Esophagus muscularis mucosa (tissue), 4 donors: Measurements from ENCODE around the gene SLC25A11. TPM values are rescaled to one million over a fixed set of nuclear protein-coding genes. Genes with fewer than 3 reads are reported as not detected.

Experiments
- DNase-seq: peaks from one replicate; pipeline ENCODE4 v3.0.0-alpha.2; 2017; ENCODE audit errors: extremely low spot score
- H3K27ac ChIP-seq, 4 donors: fragments of 200-600 bp; sonication (generic); replicated peaks in 1 of 4; 1 replicate in 3 of 4; 2 replicates in 1 of 4; pipeline ENCODE4 v1.5.1; 2016 to 2019; ENCODE audit warnings: mild to moderate bottlenecking in 1 of 4
- H3K27me3 ChIP-seq, 4 donors: fragments of 200-600 bp; sonication (generic); one replicate each; pipeline versions ENCODE4 v1.5.1 to v1.6.0; 2016 to 2019
- H3K36me3 ChIP-seq, 4 donors: fragments of 200-600 bp; sonication (generic); one replicate each; pipeline ENCODE4 v1.5.1; 2016 to 2019
- H3K4me1 ChIP-seq, 4 donors: fragments of 200-600 bp; sonication (generic); one replicate each; pipeline ENCODE4 v1.5.1; 2016 to 2019
- H3K4me3 ChIP-seq, 4 donors: fragments of 200-600 bp; sonication (generic); 1 replicate in 2 of 4; 2 replicates in 2 of 4; pipeline ENCODE4 v1.5.1; 2016 to 2019; ENCODE audit warnings: mild to moderate bottlenecking in 4 of 4, moderate library complexity in 1 of 4
- H3K9me3 ChIP-seq, 4 donors: fragments of 200-600 bp; sonication (generic); 1 replicate in 3 of 4; 2 replicates in 1 of 4; pipeline ENCODE4 v1.5.1; 2016 to 2019
- CTCF ChIP-seq, 3 experiments: fragments of 200-600 bp in 2 of 3; fragments of 450-650 bp in 1 of 3; sonication (generic) in 2 of 3; IDR thresholded peaks; one replicate each; pipeline ENCODE4 v1.5.1; 2017 to 2019; ENCODE audit warnings: antibody characterized with exemption in 3 of 3, mild to moderate bottlenecking in 2 of 3, moderate library complexity in 1 of 3
- EP300 ChIP-seq: sonication (generic); formaldehyde crosslinking; IDR thresholded peaks from one replicate; pipeline ENCODE4 v1.6.1; 2017; ENCODE audit warnings: antibody characterized with exemption
- POLR2A ChIP-seq: fragments of 450-650 bp; IDR thresholded peaks from one replicate; pipeline ENCODE4 v1.6.1; 2017; ENCODE audit warnings: antibody characterized with exemption, moderate library complexity, mild to moderate bottlenecking, low read depth
- POLR2AphosphoS5 ChIP-seq, 2 donors: sonication (generic); formaldehyde crosslinking; IDR thresholded peaks; one replicate each; pipeline ENCODE4 v1.6.1; 2017; ENCODE audit warnings: antibody characterized with exemption in 2 of 2
- WGBS: methylation state at CpG from one replicate; pipeline ENCODE4 v1.1.5; 2018; 5-methylcytosine and 5-hydroxymethylcytosine counted together
- intact Hi-C: fragments of 100-400 bp; cut with DNase I; formaldehyde crosslinking; loops from one replicate; pipeline ENCODE4 v1.15.1; 2023
- total RNA-seq, 4 donors: library from RNA; depleted of rRNA; stranded (reverse); fragments of >200 nt; gene quantifications; one replicate each; pipeline versions ENCODE4 v1.1.0 to v1.2.1, GENCODE V29; 2016

SLC25A11 gene
- total RNA-seq, 4 donors from 2014 or later, result 38.8 to 73.4 (median 55.5) TPM

GRCh38 chr17:4935650-4936049, 4.2 kb downstream of the SLC25A11 start:
- Histone ChIP-seq H3K9me3 (no peaks in the 10 kb centered on the region), H3K36me3 (peaks cover 12 to 30% (median 24%) of the 10 kb centered on the region in 4 donors), H3K4me1 (peaks cover 29 to 40% (median 34%) of the 10 kb centered on the region in 4 donors), H3K27me3 (no peaks in the 10 kb centered on the region), H3K4me3 (no peak overlapping the region), H3K27ac (no peak overlapping the region)
- intact Hi-C loops, result loop anchor here (5.0 kb wide), 1 partner anchor 52 kb away; the partner anchor contains the start of gene CAMTA2
- no peak for DNase-seq
- TF ChIP-seq POLR2A (no peak), EP300 (no peak), POLR2AphosphoS5 (IDR thresholded peaks at IDR 0.05) (no peak), CTCF (IDR thresholded peaks at IDR 0.05) (no peak)

GRCh38 chr17:4934173-4934979, 5.5 kb downstream of the SLC25A11 start:
- TF ChIP-seq CTCF (IDR thresholded peaks at IDR 0.05) (no peak), POLR2AphosphoS5 (IDR thresholded peaks at IDR 0.05) (peak in 1 of 2 donors; percentile 5), EP300 (no peak), POLR2A (no peak)
- Histone ChIP-seq H3K4me3 (no peak overlapping the region), H3K9me3 (no peaks in the 10 kb centered on the region), H3K27me3 (no peaks in the 10 kb centered on the region), H3K4me1 (peaks cover 28 to 37% (median 32%) of the 10 kb centered on the region in 4 donors), H3K27ac (peak overlapping the region in 2 of 4 donors; percentile 12 to 58), H3K36me3 (peaks cover 12 to 30% (median 24%) of the 10 kb centered on the region in 4 donors)
- intact Hi-C loops, result no loop called here
- 17% methylated on average over 14 of the region's 14 CpGs for WGBS
- DNase-seq, result no peak

DNA sequence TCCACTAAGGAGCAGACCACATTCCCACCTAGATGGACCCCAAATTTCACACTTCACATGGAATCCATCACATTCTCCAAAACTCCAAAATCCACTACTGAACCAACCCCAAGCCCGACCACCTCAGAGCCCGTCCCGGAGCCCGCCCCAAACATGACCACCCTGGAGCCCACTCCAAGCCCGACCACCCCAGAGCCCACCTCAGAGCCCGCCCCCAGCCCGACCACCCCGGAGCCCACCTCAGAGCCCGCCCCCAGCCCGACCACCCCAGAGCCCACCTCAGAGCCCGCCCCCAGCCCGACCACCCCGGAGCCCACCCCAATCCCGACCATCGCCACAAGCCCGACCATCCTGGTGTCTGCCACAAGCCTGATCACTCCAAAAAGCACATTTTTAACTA, 6.2 kb downstream of the SLC25A11 start:
- H3K27ac ChIP-seq, result peak overlapping the region in 1 of 4 donors; percentile 12
- TF ChIP-seq POLR2AphosphoS5 (IDR thresholded peaks at IDR 0.05), result no peak
- TF ChIP-seq POLR2A, result no peak
- no peak for TF ChIP-seq EP300
- DNase-seq, result no peak
- H3K9me3 ChIP-seq, result no peaks in the 10 kb centered on the region
- WGBS, result 83% methylated on average over 10 of the region's 16 CpGs
- peaks cover 12 to 30% (median 24%) of the 10 kb centered on the region in 4 donors for H3K36me3 ChIP-seq
- intact Hi-C loops, result no loop called here
- H3K27me3 ChIP-seq, result no peaks in the 10 kb centered on the region
- H3K4me3 ChIP-seq, result no peak overlapping the region
- peaks cover 22 to 29% (median 26%) of the 10 kb centered on the region in 4 donors for H3K4me1 ChIP-seq

DNA sequence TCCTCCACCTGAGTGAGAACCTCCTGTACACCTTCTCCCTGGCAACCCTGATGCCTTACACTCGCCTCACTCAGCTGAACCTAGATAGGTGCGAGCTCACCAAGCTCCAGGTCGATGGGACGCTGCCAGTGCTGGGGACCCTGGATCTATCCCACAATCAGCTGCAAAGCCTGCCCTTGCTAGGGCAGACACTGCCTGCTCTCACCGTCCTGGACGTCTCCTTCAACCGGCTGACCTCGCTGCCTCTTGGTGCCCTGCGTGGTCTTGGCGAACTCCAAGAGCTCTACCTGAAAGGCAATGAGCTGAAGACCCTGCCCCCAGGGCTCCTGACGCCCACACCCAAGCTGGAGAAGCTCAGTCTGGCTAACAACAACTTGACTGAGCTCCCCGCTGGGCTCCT, 7.1 kb downstream of the SLC25A11 start:
- no peak overlapping the region for H3K4me3 ChIP-seq
- no peaks in the 10 kb centered on the region for H3K9me3 ChIP-seq
- 96% methylated on average over 7 of the region's 12 CpGs for WGBS
- H3K4me1 ChIP-seq, result peaks cover 13 to 20% (median 17%) of the 10 kb centered on the region in 4 donors
- DNase-seq, result no peak
- intact Hi-C loops, result no loop called here
- H3K36me3 ChIP-seq, result peaks cover 7 to 23% (median 18%) of the 10 kb centered on the region in 4 donors
- no peaks in the 10 kb centered on the region for H3K27me3 ChIP-seq
- TF ChIP-seq POLR2A, result no peak
- TF ChIP-seq POLR2AphosphoS5 (IDR thresholded peaks at IDR 0.05), result no peak
- TF ChIP-seq EP300, result no peak
- no peak for TF ChIP-seq CTCF (IDR thresholded peaks at IDR 0.05)
- no peak overlapping the region for H3K27ac ChIP-seq

DNA sequence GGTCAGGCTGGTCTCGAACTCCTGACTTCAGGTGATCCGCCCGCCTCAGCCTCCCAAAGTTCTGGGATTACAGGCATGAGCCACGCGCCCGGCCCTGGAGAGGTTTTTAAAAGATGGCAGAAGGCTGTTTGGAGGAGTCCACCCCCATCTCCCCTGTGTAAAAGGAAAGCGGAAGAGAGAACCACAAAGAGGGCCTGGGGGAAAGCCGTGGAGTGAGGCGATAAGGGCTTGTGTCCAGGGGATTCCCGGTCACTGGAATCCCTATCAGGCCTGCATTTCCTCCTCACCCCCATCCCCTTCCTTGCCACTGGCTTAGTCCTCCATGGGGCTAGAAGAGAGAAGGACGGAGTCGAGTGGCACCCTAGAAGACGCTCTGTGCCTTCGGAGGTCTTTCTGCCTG, 7.9 kb downstream of the SLC25A11 start, which contains the start of gene GP1BA:
Gene GP1BA (plus strand): TSS at position 315 of the 400 bp plus-strand sequence. CDS start 328 bp downstream, outside the sequence.
- 77% methylated on average over 12 of the region's 14 CpGs for WGBS
- no peak for TF ChIP-seq EP300
- H3K9me3 ChIP-seq, result no peaks in the 10 kb centered on the region
- H3K4me3 ChIP-seq, result no peak within 1 kb of the TSS
- peaks cover 0 to 15% (median 10%) of the 10 kb centered on the region in 4 donors for H3K36me3 ChIP-seq
- no peak for DNase-seq
- intact Hi-C loops, result no loop called here
- peaks cover 11 to 15% (median 13%) of the 10 kb centered on the region in 4 donors for H3K4me1 ChIP-seq
- no peaks in the 10 kb centered on the region for H3K27me3 ChIP-seq
- no peak within 1 kb of the TSS for H3K27ac ChIP-seq
